Measurements from ENCODE around the gene HDAC4.

GRCh38 chr2:239077260-239077659 is 323.6 kb downstream of the HDAC4 start:
- TF ChIP-seq JUNB (IDR thresholded peaks at IDR 0.05; ENCODE audit: unreplicated experiment) (no peak), POLR2AphosphoS5 (IDR thresholded peaks at IDR 0.05; ENCODE audit: low read depth) (no peak)

Data from GM23338 (cell line).